Loucy (cell line): ENCODE measurements around the gene CECR2.

Experiments used
- H2AFZ ChIP-seq: fragments of 200-600 bp; sonication (generic); 2 replicates; pipeline ENCODE4 v1.6.0; 2016; ENCODE audit warnings: antibody characterized with exemption, mild to moderate bottlenecking, low read length, moderate library complexity
- H3F3A ChIP-seq: fragments of 200-600 bp; 2 replicates; pipeline ENCODE4 v1.6.0; 2016; ENCODE audit warnings: antibody characterized with exemption, low read depth, mild to moderate bottlenecking
- H3K27me3 ChIP-seq: fragments of 200-600 bp; sonication (generic); 2 replicates; pipeline ENCODE4 v1.6.1; 2014; ENCODE audit warnings: low read length, mild to moderate bottlenecking; ENCODE audit not compliant: insufficient read depth, poor library complexity, severe bottlenecking
- H3K36me3 ChIP-seq: fragments of 200-600 bp; sonication (generic); 2 replicates; pipeline ENCODE4 v1.6.1; 2016; ENCODE audit warnings: low read length; ENCODE audit not compliant: insufficient read depth
- H3K4me1 ChIP-seq: fragments of 200-600 bp; sonication (generic); 2 replicates; pipeline ENCODE4 v1.5.1; 2014; ENCODE audit warnings: low read length, mild to moderate bottlenecking; ENCODE audit not compliant: insufficient read depth, poor library complexity, severe bottlenecking
- H3K4me2 ChIP-seq: fragments of 200-600 bp; sonication (generic); 2 replicates; pipeline ENCODE4 v1.6.0; 2014; ENCODE audit warnings: antibody characterized with exemption, low read length, low read depth, mild to moderate bottlenecking; ENCODE audit not compliant: poor library complexity, severe bottlenecking
- H3K4me3 ChIP-seq: fragments of 200-600 bp; sonication (generic); 2 replicates; pipeline ENCODE4 v1.5.1; 2014; ENCODE audit warnings: low read length, mild to moderate bottlenecking, mixed read lengths; ENCODE audit not compliant: poor library complexity, severe bottlenecking
- H3K79me2 ChIP-seq: fragments of 200-600 bp; sonication (generic); 2 replicates; pipeline ENCODE4 v1.6.1; 2014; ENCODE audit warnings: low read length; ENCODE audit not compliant: insufficient read depth
- H3K9ac ChIP-seq: fragments of 200-600 bp; sonication (generic); 2 replicates; pipeline ENCODE4 v1.6.0; 2014; ENCODE audit warnings: mild to moderate bottlenecking, low read depth, low read length, moderate library complexity; ENCODE audit not compliant: poor library complexity, severe bottlenecking
- H3K9me2 ChIP-seq: fragments of 200-600 bp; sonication (generic); replicated peaks from 2 replicates; pipeline ENCODE4 v1.6.1; 2016; ENCODE audit warnings: low read depth, low read length, mixed read lengths
- H3K9me3 ChIP-seq: fragments of 200-600 bp; sonication (generic); 2 replicates; pipeline ENCODE4 v1.6.1; 2014; ENCODE audit warnings: mild to moderate bottlenecking, antibody characterized with exemption, low read length, low read depth; ENCODE audit not compliant: insufficient read depth
- H4K20me1 ChIP-seq: fragments of 200-600 bp; sonication (generic); 2 replicates; pipeline ENCODE4 v1.6.0; 2014; ENCODE audit warnings: antibody characterized with exemption, low read length, mild to moderate bottlenecking; ENCODE audit not compliant: insufficient read depth, poor library complexity, severe bottlenecking
- EZH2phosphoT487 ChIP-seq: fragments of 200-600 bp; IDR thresholded peaks from 2 replicates; pipeline ENCODE4 v1.6.1; 2018; ENCODE audit warnings: antibody characterized with exemption, mild to moderate bottlenecking, moderate library complexity, borderline replicate concordance
- TF ChIP-seq, protein P1 (sequence below): fragments of 200-600 bp; sonication (generic); conservative IDR thresholded peaks from 2 replicates; pipeline ENCODE4 v1.5.1; 2014; ENCODE audit warnings: mild to moderate bottlenecking, antibody characterized with exemption, low read length

CECR2 gene

DNA sequence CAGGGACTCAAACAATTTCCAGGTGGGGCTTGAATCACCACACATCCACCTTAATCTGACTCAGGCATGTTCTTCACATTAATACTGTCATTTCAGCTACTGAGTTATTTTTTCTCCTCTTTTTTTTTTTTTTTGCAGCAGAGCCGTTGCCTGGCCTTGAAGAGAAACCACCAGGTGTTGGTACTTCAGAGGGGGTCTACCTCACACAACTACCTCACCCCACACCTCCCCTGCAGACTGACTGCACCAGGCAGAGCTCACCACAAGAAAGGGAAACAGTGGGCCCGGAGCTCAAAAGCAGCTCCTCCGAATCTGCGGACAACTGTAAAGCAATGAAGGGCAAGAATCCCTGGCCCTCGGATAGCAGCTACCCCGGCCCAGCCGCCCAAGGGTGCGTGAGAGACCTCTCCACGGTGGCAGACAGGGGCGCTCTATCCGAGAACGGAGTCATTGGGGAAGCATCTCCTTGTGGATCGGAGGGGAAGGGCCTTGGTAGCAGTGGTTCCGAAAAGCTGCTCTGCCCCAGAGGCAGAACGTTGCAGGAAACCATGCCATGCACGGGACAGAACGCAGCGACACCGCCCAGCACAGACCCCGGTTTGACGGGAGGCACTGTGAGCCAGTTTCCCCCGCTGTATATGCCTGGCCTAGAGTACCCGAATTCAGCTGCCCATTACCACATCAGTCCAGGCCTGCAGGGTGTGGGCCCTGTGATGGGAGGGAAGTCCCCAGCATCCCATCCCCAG lies 178.9 kb downstream of the CECR2 start:
- H3K9me2 ChIP-seq = no peaks in the 10 kb centered on the region
- no peak overlapping the region for H3K4me2 ChIP-seq
- H3F3A ChIP-seq = no peaks in the 10 kb centered on the region
- no peak overlapping the region for H3K9ac ChIP-seq
- H2AFZ ChIP-seq = no peak overlapping the region
- H3K79me2 ChIP-seq = no peaks in the 10 kb centered on the region
- H3K4me1 ChIP-seq = no peaks in the 10 kb centered on the region
- no peak overlapping the region for H3K4me3 ChIP-seq
- no peaks in the 10 kb centered on the region for H3K9me3 ChIP-seq
- H3K36me3 ChIP-seq = no peaks in the 10 kb centered on the region
- TF ChIP-seq EZH2phosphoT487 = no peak
- TF ChIP-seq, protein P1, sequence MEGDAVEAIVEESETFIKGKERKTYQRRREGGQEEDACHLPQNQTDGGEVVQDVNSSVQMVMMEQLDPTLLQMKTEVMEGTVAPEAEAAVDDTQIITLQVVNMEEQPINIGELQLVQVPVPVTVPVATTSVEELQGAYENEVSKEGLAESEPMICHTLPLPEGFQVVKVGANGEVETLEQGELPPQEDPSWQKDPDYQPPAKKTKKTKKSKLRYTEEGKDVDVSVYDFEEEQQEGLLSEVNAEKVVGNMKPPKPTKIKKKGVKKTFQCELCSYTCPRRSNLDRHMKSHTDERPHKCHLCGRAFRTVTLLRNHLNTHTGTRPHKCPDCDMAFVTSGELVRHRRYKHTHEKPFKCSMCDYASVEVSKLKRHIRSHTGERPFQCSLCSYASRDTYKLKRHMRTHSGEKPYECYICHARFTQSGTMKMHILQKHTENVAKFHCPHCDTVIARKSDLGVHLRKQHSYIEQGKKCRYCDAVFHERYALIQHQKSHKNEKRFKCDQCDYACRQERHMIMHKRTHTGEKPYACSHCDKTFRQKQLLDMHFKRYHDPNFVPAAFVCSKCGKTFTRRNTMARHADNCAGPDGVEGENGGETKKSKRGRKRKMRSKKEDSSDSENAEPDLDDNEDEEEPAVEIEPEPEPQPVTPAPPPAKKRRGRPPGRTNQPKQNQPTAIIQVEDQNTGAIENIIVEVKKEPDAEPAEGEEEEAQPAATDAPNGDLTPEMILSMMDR = no peak
- no peaks in the 10 kb centered on the region for H3K27me3 ChIP-seq
- H4K20me1 ChIP-seq = no peaks in the 10 kb centered on the region

DNA sequence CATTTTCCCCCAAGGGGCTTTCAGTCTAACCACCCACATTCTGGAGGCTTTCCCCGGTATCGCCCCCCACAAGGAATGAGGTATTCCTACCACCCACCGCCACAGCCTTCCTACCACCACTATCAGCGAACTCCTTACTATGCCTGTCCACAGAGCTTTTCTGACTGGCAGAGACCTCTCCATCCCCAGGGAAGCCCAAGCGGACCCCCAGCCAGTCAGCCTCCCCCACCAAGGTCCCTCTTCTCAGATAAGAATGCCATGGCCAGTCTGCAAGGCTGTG lies 179.4 kb downstream of the CECR2 start:
- Histone ChIP-seq H3K9ac (no peak overlapping the region), H2AFZ (no peak overlapping the region), H3K79me2 (no peaks in the 10 kb centered on the region), H4K20me1 (no peaks in the 10 kb centered on the region), H3K4me3 (no peak overlapping the region), H3F3A (no peaks in the 10 kb centered on the region), H3K36me3 (no peaks in the 10 kb centered on the region), H3K4me1 (no peaks in the 10 kb centered on the region), H3K4me2 (no peak overlapping the region), H3K9me3 (no peaks in the 10 kb centered on the region), H3K27me3 (no peaks in the 10 kb centered on the region), H3K9me2 (no peaks in the 10 kb centered on the region)
- TF ChIP-seq, protein P1 = no peak
- no peak for TF ChIP-seq EZH2phosphoT487

DNA sequence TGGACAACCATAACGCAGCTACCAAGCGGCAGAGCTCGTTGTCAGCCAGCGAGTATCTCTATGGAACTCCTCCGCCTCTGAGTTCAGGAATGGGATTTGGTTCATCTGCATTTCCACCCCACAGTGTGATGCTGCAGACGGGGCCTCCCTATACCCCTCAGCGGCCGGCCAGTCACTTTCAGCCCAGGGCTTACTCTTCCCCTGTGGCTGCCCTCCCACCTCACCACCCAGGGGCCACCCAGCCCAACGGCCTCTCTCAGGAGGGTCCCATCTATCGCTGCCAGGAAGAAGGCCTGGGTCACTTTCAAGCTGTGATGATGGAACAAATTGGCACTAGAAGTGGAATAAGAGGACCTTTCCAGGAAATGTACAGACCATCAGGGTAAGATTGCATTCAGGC lies 179.9 kb downstream of the CECR2 start:
- Histone ChIP-seq H3F3A (no peaks in the 10 kb centered on the region), H3K36me3 (no peaks in the 10 kb centered on the region)
- TF ChIP-seq, protein P1 = no peak
- TF ChIP-seq EZH2phosphoT487 = no peak

More for the DNA sequence above, 179.9 kb downstream of the CECR2 start:
- Histone ChIP-seq H2AFZ (no peak overlapping the region), H3K4me3 (no peak overlapping the region), H3K4me2 (no peak overlapping the region), H3K9ac (no peak overlapping the region), H3K79me2 (no peaks in the 10 kb centered on the region), H3K9me2 (no peaks in the 10 kb centered on the region), H4K20me1 (no peaks in the 10 kb centered on the region), H3K4me1 (no peaks in the 10 kb centered on the region), H3K27me3 (no peaks in the 10 kb centered on the region), H3K9me3 (no peaks in the 10 kb centered on the region)
